Heart left ventricle (tissue), 16 donors: ENCODE results near the gene RPL39L. TPM values are rescaled to one million over a fixed set of nuclear protein-coding genes. Genes with fewer than 3 reads are reported as not detected.

ENCODE experiments used
- ATAC-seq, 4 donors: fragments of 200-7000 bp; cut with Tn5 transposase; one replicate each; pipeline ENCODE4 v1.9.1; 2020 to 2022; ENCODE audit warnings: moderate library complexity in 4 of 4, mild to moderate bottlenecking in 3 of 4, moderate number of reproducible peaks in 1 of 4
- DNase-seq, 5 donors: peaks; one replicate each; pipeline ENCODE4 v3.0.0-alpha.2; 2020
- H3K27ac ChIP-seq, 12 donors: fragments of 200-600 bp; sonication (generic) in 4 of 12; one replicate each; pipeline versions ENCODE4 v1.5.0 to v1.8.0; 2016 to 2022; ENCODE audit warnings: mild to moderate bottlenecking in 2 of 12
- H3K27me3 ChIP-seq, 9 donors: fragments of 200-600 bp; sonication (generic) in 2 of 9; one replicate each; pipeline versions ENCODE4 v1.5.1 to v1.8.0; 2016 to 2022; ENCODE audit warnings: mild to moderate bottlenecking in 3 of 9
- H3K36me3 ChIP-seq, 9 donors: fragments of 200-600 bp; sonication (generic) in 2 of 9; one replicate each; pipeline versions ENCODE4 v1.5.0 to v1.8.0; 2018 to 2022; ENCODE audit warnings: mild to moderate bottlenecking in 2 of 9
- H3K4me1 ChIP-seq, 12 donors: fragments of 200-600 bp; sonication (generic) in 4 of 12; one replicate each; pipeline versions ENCODE4 v1.5.0 to v1.8.0; 2016 to 2022; ENCODE audit warnings: mild to moderate bottlenecking in 3 of 12
- H3K4me3 ChIP-seq, 12 donors: fragments of 200-600 bp; sonication (generic) in 4 of 12; one replicate each; pipeline versions ENCODE4 v1.5.0 to v1.8.0; 2017 to 2022; ENCODE audit warnings: mild to moderate bottlenecking in 9 of 12, moderate library complexity in 4 of 12
- H3K9me3 ChIP-seq, 12 donors: fragments of 200-600 bp; sonication (generic) in 4 of 12; one replicate each; pipeline versions ENCODE4 v1.5.0 to v1.8.0; 2016 to 2022; ENCODE audit warnings: mild to moderate bottlenecking in 1 of 12
- CTCF ChIP-seq, 12 donors: fragments of 200-600 bp; sonication (generic) in 4 of 12; IDR thresholded peaks; one replicate each; pipeline versions ENCODE4 v1.5.0 to v1.8.0; 2018 to 2022; ENCODE audit warnings: antibody characterized with exemption in 12 of 12, mild to moderate bottlenecking in 5 of 12
- POLR2A ChIP-seq, 2 donors: fragments of 450-650 bp; IDR thresholded peaks; one replicate each; pipeline ENCODE4 v1.6.1; 2017; ENCODE audit warnings: antibody characterized with exemption in 2 of 2, mild to moderate bottlenecking in 2 of 2, moderate library complexity in 2 of 2
- WGBS, 4 donors: extraction: QIAGEN DNeasy Blood & Tissue Kit in 2 of 4; methylation state at CpG; one replicate each; pipeline versions ENCODE4 v1.1.5 to v1.1.7; 2013 to 2018; 5-methylcytosine and 5-hydroxymethylcytosine counted together
- intact Hi-C, 10 donors: fragments of 100-400 bp; cut with DNase I; formaldehyde crosslinking; loops; one replicate each; pipeline versions ENCODE4 v1.11.1 to v1.14.2; 2022
- polyA plus RNA-seq, 2 donors: library from polyadenylated mRNA; stranded (reverse); fragments of 200-250 nt; gene quantifications; one replicate each; pipeline ENCODE4 v1.2.3, GENCODE V29; 2013
- total RNA-seq, 9 donors: library from RNA; depleted of rRNA in 2 of 9; stranded (reverse); fragments of >200 nt in 2 of 9; fragmentation: NEBNext Ultra II Directional in 3 of 9; extraction: Animal tissue kit (Norgen Biotek cat#: 25700) in 3 of 9; gene quantifications; one replicate each; pipeline versions ENCODE4 v1.1.0 to v1.2.4, GENCODE V29; 2016 to 2023
- donor health status: ischemic (EF 13 %, LVEDD 7.1; RV severe dilation, severe dysfunction).
- donor health status: healthy with polysubstance abuse.
- donor health status: DM: no; HTN: yes; CAD: no.
- donor health status: DM: no; HTN: no; CAD: no.
- donor health status: ischemic (EF 25% LVEDD 6.9; RV normal size, moderate dysfunction).
- donor health status: ischemic (EF 25% LVEDD 5.7; RV mildly dilated, moderate dysfunction).
- donor health status: healthy.
- donor health status: DM: yes; HTN: yes; CAD: no.
- donor health status: ischemic (EF 35%, LVEDD 5.7; RV mildly dilated, moderate dysfunction).
- donor health status: nonischemic (EF 11% LVEDD 7.7; RV severe dilation, severe dysfunction).
- donor health status: DM: yes; HTN: yes; CAD: no.
- donor health status: PGD.
- donor health status: ischemic (EF 29% LVEDD 5.4; RV normal size, mild dysfunction).
- donor health status: nonischemic (EF 23%, LVEDD 6.1; RV moderate dilation, normal function).

RPL39L gene
- total and polyA plus RNA-seq, 11 donors: 1.9 to 16.3 (median 4.6) TPM

- H3K9me3 ChIP-seq: peaks cover 0 to 6% (median 0%) of the 10 kb centered on the region in 12 donors
- peaks cover 0 to 35% (median 21%) of the 10 kb centered on the region in 12 donors for H3K4me1 ChIP-seq
- peak in 1 of 4 donors; percentile 44 for ATAC-seq
- intact Hi-C loops: loop anchor here in 2 of 10 donors (5.0 to 10.0 kb wide), 2 partner anchors 170 to 172 kb away; partner anchors contain the start of gene ST6GAL1 (in 2 of the 2)
- 78 to 87% (median 83%) methylated on average over 7 of the region's 7 CpGs for WGBS, 4 donors
- H3K27ac ChIP-seq: peak overlapping the region in 10 of 12 donors; percentile 8 to 70 (median 48)
- no peaks in the 10 kb centered on the region for H3K36me3 ChIP-seq
- H3K4me3 ChIP-seq: peak overlapping the region in 4 of 12 donors; percentile 6 to 42 (median 30)
- H3K27me3 ChIP-seq: no peaks in the 10 kb centered on the region
- TF ChIP-seq POLR2A (IDR thresholded peaks at IDR 0.05) (no peak), CTCF (IDR thresholded peaks at IDR 0.05) (no peak)
- no peak for DNase-seq
These were observed 35.0 kb downstream of the RPL39L start for GRCh38 chr3:187104342-187104741.

GRCh38 chr3:187103251-187103650, 36.0 kb downstream of the RPL39L start:
- TF ChIP-seq CTCF (IDR thresholded peaks at IDR 0.05) (no peak), POLR2A (IDR thresholded peaks at IDR 0.05) (no peak)
- H3K27ac ChIP-seq: no peak overlapping the region
- 82 to 95% (median 91%) methylated on average over 5 of the region's 5 CpGs for WGBS, 4 donors

GRCh38 chr3:187102073-187102634, 37.1 kb downstream of the RPL39L start:
- TF ChIP-seq POLR2A (IDR thresholded peaks at IDR 0.05): no peak
- TF ChIP-seq CTCF (IDR thresholded peaks at IDR 0.05): no peak
- Histone ChIP-seq H3K27ac (peak overlapping the region in 11 of 12 donors; percentile 17 to 78 (median 48)), H3K9me3 (peaks cover 0 to 17% (median 0%) of the 10 kb centered on the region in 12 donors), H3K36me3 (no peaks in the 10 kb centered on the region), H3K4me3 (peak overlapping the region in 10 of 12 donors; percentile 3 to 48 (median 36)), H3K27me3 (no peaks in the 10 kb centered on the region), H3K4me1 (peaks cover 0 to 35% (median 18%) of the 10 kb centered on the region in 12 donors)
- WGBS, 4 donors: 90 to 98% (median 93%) methylated on average over 1 of the region's 1 CpG
- DNase-seq: no peak
- intact Hi-C loops: loop anchor here in 2 of 10 donors (5.0 to 10.0 kb wide), 2 partner anchors 167 to 170 kb away; partner anchors contain the start of gene ST6GAL1 (in 2 of the 2)
- no peak for ATAC-seq

More at GRCh38 chr3:187103251-187103650, 36.0 kb downstream of the RPL39L start:
- ATAC-seq: no peak
- intact Hi-C loops: loop anchor here in 2 of 10 donors (5.0 to 10.0 kb wide), 2 partner anchors 168 to 171 kb away; partner anchors contain the start of gene ST6GAL1 (in 2 of the 2)
- no peak for DNase-seq
- peaks cover 0 to 15% (median 0%) of the 10 kb centered on the region in 12 donors for H3K9me3 ChIP-seq
- no peaks in the 10 kb centered on the region for H3K27me3 ChIP-seq
- peaks cover 0 to 35% (median 19%) of the 10 kb centered on the region in 12 donors for H3K4me1 ChIP-seq
- H3K36me3 ChIP-seq: no peaks in the 10 kb centered on the region
- no peak overlapping the region for H3K4me3 ChIP-seq
